CD4-positive, alpha-beta memory T cell (primary cell): Measurements from ENCODE around the gene ZNF32. TPM values are rescaled to one million over a fixed set of nuclear protein-coding genes. Genes with fewer than 3 reads are reported as not detected.
A peak's percentile ranks its signal among the peaks of the same experiment; 100 is the strongest.

ENCODE experiments used
- CTCF ChIA-PET: fragments of 350-600 bp; sonication (Branson Sonifier 250); formaldehyde crosslinking; loops from one replicate; lab custom pipeline; 2021; ENCODE audit warnings: inconsistent platforms; ENCODE audit not compliant: partially characterized antibody; lab: Charles Lee
- POLR2A ChIA-PET: fragments of 350-600 bp; sonication (Branson Sonifier 250); formaldehyde crosslinking; loops from one replicate; lab custom pipeline; 2021; ENCODE audit not compliant: partially characterized antibody; lab: Charles Lee
- DNase-seq, 5 donors: peaks; one replicate each; pipeline versions ENCODE4 v3.0.0 to v3.0.0-alpha.2; 2020 to 2022; ENCODE audit warnings: mixed read lengths in 1 of 5
- H3K27ac ChIP-seq: one replicate; pipeline ENCODE4 v1.7.0; 2013; ENCODE audit warnings: low read depth, low read length
- H3K27me3 ChIP-seq: 2 replicates; pipeline ENCODE4 v1.7.0; 2013; ENCODE audit warnings: mild to moderate bottlenecking, low read length, moderate library complexity; ENCODE audit not compliant: insufficient read depth
- H3K36me3 ChIP-seq: 2 replicates; pipeline ENCODE4 v1.7.0; 2013; ENCODE audit warnings: mild to moderate bottlenecking, low read length, moderate library complexity; ENCODE audit not compliant: insufficient read depth
- H3K4me1 ChIP-seq: 2 replicates; pipeline ENCODE4 v1.7.0; 2013; ENCODE audit warnings: mild to moderate bottlenecking, low read length, moderate library complexity; ENCODE audit not compliant: insufficient read depth
- H3K4me3 ChIP-seq, 2 donors: one replicate each; pipeline ENCODE4 v1.7.0; 2013; ENCODE audit warnings: low read length in 2 of 2, mild to moderate bottlenecking in 1 of 2
- H3K9me3 ChIP-seq, 2 donors: one replicate each; pipeline ENCODE4 v1.7.0; 2013; ENCODE audit warnings: low read length in 2 of 2, control low read depth in 1 of 2; ENCODE audit not compliant: control insufficient read depth in 1 of 2
- H3K27ac Mint-ChIP-seq, 7 donors: one replicate each; pipeline ENCODE4 v1.8.0; 2020 to 2021; ENCODE audit warnings: mixed read lengths in 7 of 7, mild to moderate bottlenecking in 6 of 7, inconsistent platforms in 3 of 7, moderate library complexity in 3 of 7
- H3K27me3 Mint-ChIP-seq, 2 donors: one replicate each; pipeline ENCODE4 v1.8.0; 2020 to 2021; ENCODE audit warnings: mixed read lengths in 2 of 2
- H3K36me3 Mint-ChIP-seq, 2 donors: one replicate each; pipeline ENCODE4 v1.8.0; 2020 to 2021; ENCODE audit warnings: mixed read lengths in 2 of 2, inconsistent platforms in 1 of 2, mild to moderate bottlenecking in 1 of 2
- H3K4me1 Mint-ChIP-seq, 4 donors: one replicate each; pipeline ENCODE4 v1.8.0; 2020 to 2021; ENCODE audit warnings: mixed read lengths in 4 of 4, mild to moderate bottlenecking in 1 of 4
- H3K4me3 Mint-ChIP-seq, 8 donors: one replicate each; pipeline ENCODE4 v1.8.0; 2020 to 2021; ENCODE audit warnings: mixed read lengths in 8 of 8, mild to moderate bottlenecking in 7 of 8, moderate library complexity in 6 of 8, inconsistent platforms in 3 of 8
- H3K9me3 Mint-ChIP-seq, 8 donors: one replicate each; pipeline ENCODE4 v1.8.0; 2020 to 2021; ENCODE audit warnings: mixed read lengths in 8 of 8, mild to moderate bottlenecking in 5 of 8, inconsistent platforms in 3 of 8, moderate library complexity in 1 of 8
- intact Hi-C: fragments of 100-400 bp; cut with micrococcal nuclease; formaldehyde crosslinking; loops from one replicate; pipeline ENCODE4 v1.15.1; 2023
- polyA plus RNA-seq, 2 donors: library from polyadenylated mRNA; unstranded; fragments of 300-500 nt; fragmentation: Illumina TruSeq; gene quantifications; one replicate each; pipeline ENCODE4 v1.2.3, GENCODE V29; 2021
- total RNA-seq, 2 experiments: library from RNA; stranded (reverse); gene quantifications; one replicate each; pipeline ENCODE4 v1.2.3, GENCODE V29; 2021

The ZNF32 gene
- total and polyA plus RNA-seq, 4 experiments from 2014 or later, result 35.5 to 92.6 (median 58.2) TPM

GRCh38 chr10:43595739-43596298, 52.9 kb downstream of the ZNF32 start:
- no peaks in the 10 kb centered on the region for H3K9me3 ChIP-seq
- H3K4me3 ChIP-seq, result peak overlapping the region; percentile 21 to 41
- H3K36me3 ChIP-seq, result no peaks in the 10 kb centered on the region
- peaks cover 23 to 32% (median 26%) of the 10 kb centered on the region in 4 donors for H3K4me1 Mint-ChIP-seq
- peak overlapping the region; percentile 11 for H3K27ac ChIP-seq
- H3K27me3 Mint-ChIP-seq, result no peaks in the 10 kb centered on the region
- peak in 1 of 5 donors; percentile 16 for DNase-seq
- peak overlapping the region; percentile 81 to 95 (median 89) for H3K4me3 Mint-ChIP-seq
- H3K4me1 ChIP-seq, result peaks cover 25% of the 10 kb centered on the region
- H3K36me3 Mint-ChIP-seq, result peaks cover 0 to 3% of the 10 kb centered on the region in 2 donors
- peaks cover 0 to 13% (median 9%) of the 10 kb centered on the region in 8 donors for H3K9me3 Mint-ChIP-seq
- intact Hi-C loops, result loop anchor here (2.0 kb wide), 1 partner anchor 19 kb away; no protein-coding TSS in a partner anchor
- H3K27ac Mint-ChIP-seq, result peak overlapping the region; percentile 31 to 95 (median 89)
- no peaks in the 10 kb centered on the region for H3K27me3 ChIP-seq
- ChIA-PET CTCF (interaction anchor here (1.1 to 1.7 kb wide), 3 partner anchors 9 to 390 kb away, joined by 4 to 11 read pairs (median 5); partner anchors contain the start of gene ZNF485), POLR2A (interaction anchor here (1.0 to 2.7 kb wide), 3 partner anchors 10 to 458 kb away, joined by 4 to 27 read pairs (median 6); partner anchors contain the start of genes CSGALNACT2 and ZNF239)

DNA sequence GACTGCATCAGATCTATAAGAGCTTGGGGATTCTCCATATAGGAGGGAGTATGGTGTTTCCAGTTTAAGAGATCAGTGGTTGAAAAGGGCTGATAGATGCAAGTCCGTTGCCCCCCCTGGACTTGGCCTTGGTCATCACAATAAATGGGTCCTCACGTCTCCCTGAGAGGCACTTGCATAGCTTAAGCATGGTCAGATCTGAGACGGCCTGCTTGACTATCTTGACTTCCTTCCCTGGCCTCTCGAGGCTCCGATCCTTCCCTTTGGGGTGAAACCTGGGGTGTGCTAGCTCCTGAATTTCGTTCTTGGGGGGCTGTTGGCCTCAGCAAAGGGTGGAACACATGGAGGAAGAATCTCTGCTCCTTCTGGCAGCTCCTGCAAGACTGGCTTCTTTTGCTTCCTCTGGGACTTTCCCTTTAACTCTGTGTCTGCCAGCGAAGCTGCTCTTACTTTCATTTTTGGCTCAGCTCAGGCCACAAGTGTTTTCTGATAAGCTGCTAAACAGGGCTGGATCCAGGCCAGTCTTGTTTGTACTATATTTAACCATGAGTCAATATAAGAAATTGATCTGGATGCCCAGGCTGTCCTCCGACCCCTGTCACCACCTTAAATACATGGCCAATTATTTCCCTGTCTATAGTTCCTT, 53.6 kb downstream of the ZNF32 start:
- intact Hi-C loops, result loop anchor here (2.0 kb wide), 1 partner anchor 18 kb away; no protein-coding TSS in a partner anchor
- CTCF ChIA-PET, result interaction anchor here (1.0 to 1.7 kb wide), 4 partner anchors 9 to 390 kb away, joined by 3 to 11 read pairs (median 4); partner anchors contain the start of gene ZNF485

More for the DNA sequence above, 53.6 kb downstream of the ZNF32 start:
- no peaks in the 10 kb centered on the region for H3K9me3 ChIP-seq
- Mint-ChIP-seq H3K27me3 (peaks cover 0 to 1% of the 10 kb centered on the region in 2 donors), H3K4me3 (peak overlapping the region; percentile 81 to 95 (median 89)), H3K4me1 (peaks cover 23 to 32% (median 26%) of the 10 kb centered on the region in 4 donors), H3K9me3 (peaks cover 0 to 16% (median 10%) of the 10 kb centered on the region in 8 donors), H3K36me3 (peaks cover 0 to 3% of the 10 kb centered on the region in 2 donors), H3K27ac (peak overlapping the region; percentile 70 to 95 (median 89))
- H3K27ac ChIP-seq, result peak overlapping the region; percentile 34
- H3K27me3 ChIP-seq, result no peaks in the 10 kb centered on the region
- peak overlapping the region; percentile 21 to 44 for H3K4me3 ChIP-seq
- POLR2A ChIA-PET, result interaction anchor here (1.0 to 2.7 kb wide), 4 partner anchors 10 to 457 kb away, joined by 4 to 27 read pairs (median 6); partner anchors contain the start of genes CSGALNACT2 and ZNF239
- DNase-seq, result peak in 4 of 5 donors; percentile 29 to 57 (median 46)
- peaks cover 25% of the 10 kb centered on the region for H3K4me1 ChIP-seq
- H3K36me3 ChIP-seq, result no peaks in the 10 kb centered on the region

Other genes starting within 250 kb of the ZNF32 start
- 100 to 1,000 TPM; 204 to 206 TPM for gene HNRNPF, start 239.7 kb downstream of the ZNF32 start, total RNA-seq
- 100 to 1,000 TPM; 242 to 296 TPM for gene HNRNPF, start 239.7 kb downstream of the ZNF32 start, polyA plus RNA-seq
- 1 to 10 TPM; 3.1 to 5.6 TPM for gene ZNF487, start 211.8 kb downstream of the ZNF32 start, total RNA-seq
- 1 to 10 TPM; 4.8 to 7.7 TPM for gene ZNF487, start 211.8 kb downstream of the ZNF32 start, polyA plus RNA-seq
- gene ZNF239, start 74.3 kb downstream of the ZNF32 start, total RNA-seq, result 1 to 10 TPM; 5.8 to 6.2 TPM
- 1 to 10 TPM; 1.6 to 1.9 TPM for gene ZNF239, start 74.3 kb downstream of the ZNF32 start, polyA plus RNA-seq
- gene ZNF485, start 42.4 kb downstream of the ZNF32 start, total RNA-seq, result 10 to 100 TPM in 1 of 2 experiments, 1 to 10 TPM in 1; 9.0 to 10.4 TPM
- 1 to 10 TPM; 4.7 to 5.6 TPM for gene ZNF485, start 42.4 kb downstream of the ZNF32 start, polyA plus RNA-seq